AG04449 (cell line): Measurements from ENCODE around the gene ATP6V1F.

ENCODE experiments used
- CTCF ChIA-PET: fragments of 350-600 bp; formaldehyde crosslinking; extraction: SDS; loops from one replicate; lab custom pipeline; 2021; ENCODE audit warnings: antibody characterized with exemption; lab: Yijun Ruan, JAX
- POLR2A ChIA-PET: fragments of 400-600, 350-600 bp; formaldehyde crosslinking; extraction: SDS; loops from one replicate; lab custom pipeline; 2020; ENCODE audit warnings: antibody characterized with exemption, inconsistent platforms; lab: Yijun Ruan, JAX
- DNase-seq: peaks from one replicate; pipeline ENCODE4 v3.0.0-alpha.2; 2010; ENCODE audit warnings: low read depth, low spot score
- H3K4me3 ChIP-seq: 2 replicates; pipeline ENCODE4 v1.5.1; 2011; ENCODE audit warnings: low read depth, mild to moderate bottlenecking, control low read depth, low read length
- TF ChIP-seq, protein P1 (sequence below): IDR thresholded peaks from one replicate; pipeline ENCODE4 v1.5.1; 2011; ENCODE audit warnings: mild to moderate bottlenecking, moderate library complexity, low read length, control low read depth, inconsistent platforms; ENCODE audit not compliant: insufficient read depth; ENCODE audit errors: missing control alignments

ATP6V1F gene

DNA sequence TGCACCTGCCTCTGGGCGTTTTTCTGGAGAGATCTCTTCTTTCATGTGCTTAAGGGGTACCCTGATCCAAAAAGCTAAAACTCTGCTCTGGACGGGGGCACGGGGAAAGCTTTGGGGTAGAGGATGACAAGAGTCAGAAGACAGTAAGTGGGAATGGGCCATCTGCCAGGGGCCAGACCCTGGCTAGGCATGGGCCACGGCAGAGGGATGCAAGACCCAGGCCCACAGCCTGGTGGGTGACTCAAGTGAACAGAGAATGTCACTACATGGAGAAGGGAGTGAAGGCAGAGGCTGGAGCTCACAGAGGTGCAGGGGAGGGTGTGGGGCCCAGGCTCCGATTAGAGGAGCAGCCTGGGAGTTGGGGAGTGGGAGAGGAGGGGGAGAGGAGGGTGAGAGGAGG lies 17.2 kb upstream of the ATP6V1F start:
- POLR2A ChIA-PET: no interaction called here
- no peak overlapping the region for H3K4me3 ChIP-seq
- TF ChIP-seq, protein P1, sequence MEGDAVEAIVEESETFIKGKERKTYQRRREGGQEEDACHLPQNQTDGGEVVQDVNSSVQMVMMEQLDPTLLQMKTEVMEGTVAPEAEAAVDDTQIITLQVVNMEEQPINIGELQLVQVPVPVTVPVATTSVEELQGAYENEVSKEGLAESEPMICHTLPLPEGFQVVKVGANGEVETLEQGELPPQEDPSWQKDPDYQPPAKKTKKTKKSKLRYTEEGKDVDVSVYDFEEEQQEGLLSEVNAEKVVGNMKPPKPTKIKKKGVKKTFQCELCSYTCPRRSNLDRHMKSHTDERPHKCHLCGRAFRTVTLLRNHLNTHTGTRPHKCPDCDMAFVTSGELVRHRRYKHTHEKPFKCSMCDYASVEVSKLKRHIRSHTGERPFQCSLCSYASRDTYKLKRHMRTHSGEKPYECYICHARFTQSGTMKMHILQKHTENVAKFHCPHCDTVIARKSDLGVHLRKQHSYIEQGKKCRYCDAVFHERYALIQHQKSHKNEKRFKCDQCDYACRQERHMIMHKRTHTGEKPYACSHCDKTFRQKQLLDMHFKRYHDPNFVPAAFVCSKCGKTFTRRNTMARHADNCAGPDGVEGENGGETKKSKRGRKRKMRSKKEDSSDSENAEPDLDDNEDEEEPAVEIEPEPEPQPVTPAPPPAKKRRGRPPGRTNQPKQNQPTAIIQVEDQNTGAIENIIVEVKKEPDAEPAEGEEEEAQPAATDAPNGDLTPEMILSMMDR: no peak
- CTCF ChIA-PET: interaction anchor here (4.5 to 8.4 kb wide), 2 partner anchors 11 to 16 kb away, joined by 16 to 48 read pairs; partner anchors contain the start of gene ATP6V1F
- DNase-seq: no peak

DNA sequence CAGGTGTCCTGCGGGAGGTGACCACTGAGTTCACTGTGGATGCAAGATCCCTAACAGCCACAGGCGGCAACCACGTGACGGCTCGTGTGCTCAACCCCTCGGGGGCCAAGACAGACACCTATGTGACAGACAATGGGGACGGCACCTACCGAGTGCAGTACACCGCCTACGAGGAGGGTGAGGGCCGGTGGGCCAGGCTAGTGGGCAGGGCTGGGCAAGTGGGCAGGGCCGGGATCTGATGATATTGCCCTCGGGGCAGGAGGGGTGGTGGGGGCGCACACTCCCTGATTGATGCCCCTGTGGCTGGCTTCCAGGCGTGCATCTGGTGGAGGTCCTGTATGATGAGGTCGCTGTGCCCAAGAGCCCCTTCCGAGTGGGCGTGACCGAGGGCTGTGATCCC lies 16.7 kb upstream of the ATP6V1F start:
- ChIA-PET POLR2A (no interaction called here), CTCF (interaction anchor here (1.5 to 8.4 kb wide), 2 partner anchors 10 to 16 kb away, joined by 3 to 48 read pairs; partner anchors contain the start of gene ATP6V1F)
- no peak for DNase-seq

DNA sequence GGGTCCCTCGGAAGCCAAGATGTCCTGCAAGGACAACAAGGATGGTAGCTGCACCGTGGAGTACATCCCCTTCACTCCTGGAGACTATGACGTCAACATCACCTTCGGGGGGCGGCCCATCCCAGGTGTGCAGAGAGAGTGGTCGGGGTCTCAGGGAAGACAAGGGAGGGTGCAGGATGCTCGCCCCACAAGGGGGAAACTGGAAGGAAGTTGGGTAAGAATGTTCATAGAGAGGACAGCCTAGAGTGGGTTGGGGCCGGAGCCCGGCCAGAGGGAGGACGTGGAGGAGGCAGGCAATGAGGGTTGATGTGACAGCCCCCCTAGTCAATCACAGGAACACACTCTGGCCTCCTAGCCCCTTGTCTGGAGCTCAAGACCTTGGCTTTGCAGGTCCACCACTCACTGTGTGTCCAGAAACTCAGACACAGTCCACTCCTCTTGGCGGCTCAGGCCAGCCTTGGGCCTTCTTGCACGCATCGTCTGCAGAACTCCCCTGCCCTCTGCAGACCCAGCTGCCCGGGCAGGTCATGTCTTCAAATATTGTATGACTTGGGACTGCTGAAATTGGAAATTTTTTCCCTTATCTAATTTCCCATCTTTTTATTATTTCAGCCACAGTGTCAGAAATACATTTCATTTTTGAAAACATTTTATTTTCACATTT lies 15.7 kb upstream of the ATP6V1F start:
- ChIA-PET CTCF (interaction anchor here (1.5 to 8.4 kb wide), 2 partner anchors 9 to 15 kb away, joined by 3 to 48 read pairs; partner anchors contain the start of gene ATP6V1F), POLR2A (interaction anchor here (1.6 kb wide), 1 partner anchor 15 kb away, joined by 4 read pairs; no protein-coding TSS in a partner anchor)
- no peak overlapping the region for H3K4me3 ChIP-seq
- TF ChIP-seq, protein P1: no peak
- DNase-seq: no peak

More for the DNA sequence above, 16.7 kb upstream of the ATP6V1F start:
- TF ChIP-seq, protein P1: no peak
- no peak overlapping the region for H3K4me3 ChIP-seq

DNA sequence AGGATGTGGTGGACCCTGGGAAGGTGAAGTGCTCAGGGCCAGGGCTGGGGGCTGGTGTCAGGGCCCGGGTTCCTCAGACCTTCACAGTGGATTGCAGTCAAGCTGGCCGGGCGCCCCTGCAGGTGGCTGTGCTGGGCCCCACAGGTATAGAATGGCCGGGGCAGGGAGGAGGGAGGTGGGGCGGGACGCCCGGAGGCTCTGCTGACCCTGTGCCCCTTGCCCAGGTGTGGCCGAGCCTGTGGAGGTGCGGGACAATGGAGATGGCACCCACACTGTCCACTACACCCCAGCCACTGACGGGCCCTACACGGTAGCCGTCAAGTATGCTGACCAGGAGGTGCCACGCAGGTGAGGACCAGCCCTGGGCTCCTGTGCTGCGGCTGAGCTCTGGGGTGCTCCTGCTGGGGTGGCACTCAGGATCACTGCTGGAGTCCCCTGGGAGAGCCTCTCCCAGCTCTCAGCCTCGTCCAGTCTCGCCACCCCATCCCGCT lies 14.9 kb upstream of the ATP6V1F start:
- TF ChIP-seq, protein P1: no peak
- no peak for DNase-seq
- ChIA-PET CTCF (no interaction called here), POLR2A (interaction anchor here (1.0 to 1.6 kb wide), 2 partner anchors 14 to 15 kb away, joined by 3 to 4 read pairs; no protein-coding TSS in a partner anchor)
- no peak overlapping the region for H3K4me3 ChIP-seq

DNA sequence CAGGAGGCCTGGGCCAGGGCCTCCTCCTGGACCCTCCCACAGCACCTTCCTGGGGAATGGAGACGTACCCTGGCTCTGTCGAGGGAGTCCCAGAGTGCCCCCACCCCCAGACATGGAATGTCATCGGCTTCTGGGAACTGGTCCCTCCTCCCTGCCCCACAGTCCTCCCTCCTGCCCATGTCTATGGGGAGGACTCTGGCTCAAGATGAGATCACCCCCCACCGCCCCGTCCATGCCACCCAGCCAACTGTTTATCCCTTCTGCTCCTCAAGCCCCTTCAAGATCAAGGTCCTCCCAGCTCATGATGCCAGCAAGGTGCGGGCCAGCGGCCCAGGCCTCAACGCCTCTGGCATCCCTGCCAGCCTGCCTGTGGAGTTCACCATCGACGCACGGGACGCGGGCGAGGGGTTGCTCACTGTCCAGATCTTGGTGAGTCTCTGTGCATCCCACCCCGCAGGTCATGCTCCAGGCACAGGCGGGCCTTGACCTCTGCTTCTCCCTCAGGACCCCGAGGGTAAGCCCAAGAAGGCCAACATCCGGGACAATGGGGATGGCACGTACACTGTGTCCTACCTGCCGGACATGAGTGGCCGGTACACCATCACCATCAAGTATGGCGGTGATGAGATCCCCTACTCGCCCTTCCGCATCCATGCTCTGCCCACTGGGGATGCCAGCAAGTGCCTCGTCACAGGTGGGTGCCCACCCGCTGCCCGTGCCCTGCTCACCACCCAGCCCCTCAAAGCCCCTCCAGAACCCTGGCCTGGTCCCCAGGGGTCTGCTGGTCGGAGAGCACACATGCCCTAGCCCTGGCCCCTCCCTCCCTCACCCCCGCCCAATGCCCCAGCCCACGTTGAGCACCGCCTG lies 14.1 kb upstream of the ATP6V1F start:
- TF ChIP-seq, protein P1: no peak
- H3K4me3 ChIP-seq: no peak overlapping the region
- CTCF ChIA-PET: interaction anchor here (1.1 kb wide), 1 partner anchor 14 kb away, joined by 4 read pairs; the partner anchor contains the start of gene ATP6V1F
- DNase-seq: no peak
- POLR2A ChIA-PET: interaction anchor here (1.0 to 1.6 kb wide), 2 partner anchors 13 to 16 kb away, joined by 3 to 4 read pairs; no protein-coding TSS in a partner anchor
